A549 treated with GW870086 at 1 μM for 4 hours (cell line): ENCODE results near the gene ST6GALNAC5. TPM values are rescaled to one million over a fixed set of nuclear protein-coding genes. Genes with fewer than 3 reads are reported as not detected.

Source experiments
- total RNA-seq: library from RNA; stranded (reverse); fragments of 200-300 nt; extraction: Qiagen RNA extraction; gene quantifications from 5 replicates; pipeline ENCODE4 v1.2.3, GENCODE V29; 2022; ENCODE audit warnings: low read depth

ST6GALNAC5 gene
- total RNA-seq, result not detected in 5 replicates

GRCh38 chr1:76867342-76868130 is at the start of gene ST6GALNAC5:
Gene ST6GALNAC5, plus strand, starts transcription at chr1:76867480.

